NCI-H1105 (cell line): ENCODE results near the gene LGSN.
A peak's percentile ranks its signal among the peaks of the same experiment; 100 is the strongest.
"Not testable (repeated sequence)": the region's sequence is repeated elsewhere in the genome, so short reads cannot be mapped to it uniquely, and the experiment has no call there.

Experiments used
- DNase-seq: peaks from one replicate; lab custom pipeline; 2025; lab: John Stamatoyannopoulos, UW

The LGSN gene

DNA sequence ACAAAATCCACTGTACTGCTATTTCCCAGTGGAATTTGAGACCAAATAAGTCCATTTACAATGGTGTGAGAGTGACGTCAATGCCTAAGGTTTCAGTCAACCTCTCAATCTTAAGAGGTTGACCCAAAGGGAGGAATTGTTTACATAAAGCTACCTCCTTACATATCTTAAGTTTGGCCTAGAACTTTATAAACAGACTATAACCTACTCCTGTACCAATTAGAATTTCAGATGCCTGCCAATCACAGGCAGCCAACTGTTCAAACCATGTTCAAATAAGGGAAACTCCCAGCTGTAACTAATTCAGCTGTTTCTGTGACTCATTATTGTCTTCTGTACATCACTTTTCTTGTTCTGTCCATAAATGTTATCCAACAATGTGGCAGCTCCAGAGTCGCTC, 14.5 kb downstream of the LGSN start:
- DNase-seq: no peak

DNA sequence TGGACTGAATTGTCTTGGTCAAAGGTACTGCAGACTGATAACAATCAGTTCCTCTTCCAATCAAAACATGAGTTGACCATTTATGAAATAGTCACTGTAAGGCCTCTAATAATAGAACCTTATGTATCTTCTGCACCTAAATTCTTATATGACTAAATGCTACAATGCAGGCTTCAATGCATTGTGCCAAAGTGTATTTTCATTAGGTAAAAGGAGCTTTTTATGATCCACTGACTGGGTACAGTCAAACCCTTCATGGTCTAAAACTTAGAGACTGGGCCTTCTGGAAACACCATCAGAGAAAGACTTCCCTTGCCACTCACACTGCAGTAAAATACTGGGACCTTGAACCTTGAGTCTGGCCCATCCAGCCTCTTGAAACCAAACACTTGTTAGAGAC, 16.3 kb downstream of the LGSN start:
- no peak for DNase-seq

DNA sequence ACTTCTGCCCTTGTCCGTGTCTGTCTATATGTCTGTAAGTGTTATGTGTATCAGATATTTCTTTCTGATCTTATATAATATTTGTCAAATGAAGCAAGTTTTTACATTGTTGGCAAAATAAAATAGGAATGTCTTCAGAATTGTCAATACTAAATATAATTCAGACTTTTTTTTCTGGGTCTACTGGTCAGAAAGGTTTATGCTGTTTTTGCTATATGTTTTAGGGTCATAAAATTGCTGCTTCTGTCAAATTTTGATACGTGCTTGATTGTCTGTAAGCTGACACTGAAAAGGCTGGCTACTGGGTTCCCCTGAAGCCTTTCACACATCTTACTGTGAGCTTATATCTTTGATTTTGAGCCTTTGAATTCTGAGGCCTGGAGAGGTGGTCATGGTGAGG, 20.1 kb downstream of the LGSN start:
- DNase-seq: no peak

DNA sequence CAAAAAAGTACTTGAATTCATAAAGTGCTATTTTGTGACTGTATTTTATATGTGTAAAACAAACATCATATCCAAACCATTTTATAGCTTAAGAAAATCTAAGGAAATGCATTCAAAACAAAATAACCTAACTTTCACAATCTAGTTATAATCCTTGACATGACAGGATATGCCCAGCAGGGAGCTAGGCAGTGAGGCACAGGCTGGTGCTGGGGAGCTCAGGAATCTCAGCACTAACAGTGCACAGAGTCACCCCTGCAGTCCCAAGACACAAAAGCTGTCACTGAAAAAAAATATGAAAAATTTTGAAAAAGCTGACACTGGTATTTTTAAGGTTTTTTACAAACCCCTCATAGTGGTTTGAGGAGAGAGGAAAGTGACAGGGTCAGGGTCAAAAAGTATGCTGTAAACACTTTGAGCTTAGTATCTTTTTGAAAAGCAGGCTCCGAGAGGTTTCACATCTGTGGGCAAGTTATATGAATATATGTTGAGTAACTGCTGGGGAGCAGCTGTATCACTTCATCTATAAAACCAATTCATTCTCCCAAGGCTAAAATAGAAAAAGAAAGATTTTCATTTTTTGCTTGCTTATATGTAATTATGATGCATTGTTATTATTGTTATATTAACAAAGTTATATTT, 24.1 kb downstream of the LGSN start:
- no peak for DNase-seq

DNA sequence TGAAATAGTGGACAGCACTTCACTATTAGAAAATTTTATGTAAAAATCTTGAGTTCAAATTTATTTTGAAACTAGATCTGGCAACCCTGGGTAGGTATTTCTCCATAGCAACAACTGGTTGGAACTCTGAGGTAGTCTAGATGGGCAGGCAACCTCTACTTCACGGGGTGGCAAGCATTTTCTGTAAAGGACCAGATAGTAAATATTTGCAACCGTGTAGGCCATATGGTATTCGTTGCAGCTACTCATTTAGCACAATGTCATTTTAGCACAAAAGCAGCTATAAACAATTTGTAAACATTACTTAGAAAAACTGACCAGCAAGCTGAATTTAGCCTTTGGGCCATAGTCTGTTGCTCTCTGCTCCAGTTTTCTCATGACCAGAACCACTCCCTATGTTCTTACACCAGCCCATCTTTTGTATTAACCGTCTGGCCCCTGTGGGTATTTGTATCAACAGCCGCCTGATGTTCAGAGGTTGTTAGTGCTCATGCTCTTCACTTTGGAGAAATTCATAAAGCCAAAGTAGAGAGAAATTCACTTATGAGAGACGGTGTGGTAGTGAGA, 29.2 kb downstream of the LGSN start:
- no peak for DNase-seq

DNA sequence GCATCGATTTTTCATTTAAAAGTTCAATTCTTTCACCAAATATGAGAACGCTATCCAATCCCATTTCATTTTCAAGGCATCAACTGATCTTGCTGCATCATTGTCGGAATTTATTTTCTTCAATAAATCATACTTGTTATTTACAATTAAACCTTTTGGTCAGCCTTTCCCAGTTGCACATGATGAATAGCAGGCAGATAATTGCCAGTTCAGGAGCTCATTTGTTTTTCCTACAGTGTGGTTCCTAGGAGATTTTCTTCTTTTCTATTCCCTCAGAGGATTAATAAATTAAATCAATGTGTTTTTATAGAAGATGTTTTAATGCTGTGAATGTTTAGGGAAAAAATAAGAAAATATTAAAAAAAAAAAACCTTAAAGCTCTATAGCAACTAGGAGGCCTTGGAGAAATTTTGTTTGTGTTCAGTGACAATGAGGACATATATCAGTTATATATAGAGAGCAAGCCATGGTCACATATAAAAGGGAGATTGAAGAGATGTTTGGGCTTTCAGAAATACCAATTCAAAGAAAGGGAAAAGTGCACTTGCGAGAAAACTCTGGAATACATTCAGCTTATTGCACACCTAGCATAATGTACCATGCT, 30.4 kb downstream of the LGSN start:
- no peak for DNase-seq

DNA sequence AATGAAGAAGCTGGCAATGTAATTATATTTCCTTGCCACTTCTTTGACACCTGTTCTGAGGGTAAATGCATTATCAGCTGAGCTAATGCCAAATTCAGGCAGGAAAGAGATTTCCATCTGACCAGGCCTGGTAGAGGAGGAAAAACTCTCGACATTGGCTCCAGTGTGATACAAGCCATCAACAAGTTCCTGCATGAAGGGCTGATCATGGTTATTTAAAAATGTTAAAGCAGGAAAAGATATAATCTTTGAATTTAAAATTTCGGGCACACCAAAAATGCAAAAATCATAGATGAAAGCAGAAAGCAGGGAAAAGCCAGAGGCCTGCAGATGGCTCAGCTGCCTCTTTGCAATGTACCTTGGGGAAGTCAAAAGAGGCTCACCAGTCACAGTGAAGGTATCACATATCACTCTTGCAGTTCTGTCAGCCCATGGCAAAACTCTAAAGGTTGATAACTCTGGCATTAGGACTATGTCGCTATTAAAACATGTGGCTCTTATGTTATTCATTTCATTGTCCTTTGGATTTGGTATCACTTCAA, 39.1 kb downstream of the LGSN start:
- DNase-seq: no peak

DNA sequence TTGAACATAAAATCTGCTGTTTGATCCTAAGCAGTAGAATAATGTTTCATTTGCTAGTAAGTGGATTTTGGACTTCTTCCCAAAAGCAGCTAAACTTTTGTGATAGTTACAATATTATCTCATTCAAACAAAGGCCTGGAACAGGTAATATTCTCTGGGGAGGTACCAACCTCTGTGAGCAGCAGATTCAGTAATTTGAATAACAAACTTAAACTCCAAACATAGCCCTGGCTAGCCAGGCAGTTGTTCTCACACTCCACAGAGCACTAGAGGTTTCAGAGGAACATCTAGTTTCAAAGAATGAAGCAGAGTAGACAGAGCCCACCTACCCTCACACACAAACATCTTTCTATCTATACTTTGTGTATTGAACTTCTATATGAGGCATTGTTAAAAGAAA, 40.9 kb downstream of the LGSN start:
- no peak for DNase-seq

DNA sequence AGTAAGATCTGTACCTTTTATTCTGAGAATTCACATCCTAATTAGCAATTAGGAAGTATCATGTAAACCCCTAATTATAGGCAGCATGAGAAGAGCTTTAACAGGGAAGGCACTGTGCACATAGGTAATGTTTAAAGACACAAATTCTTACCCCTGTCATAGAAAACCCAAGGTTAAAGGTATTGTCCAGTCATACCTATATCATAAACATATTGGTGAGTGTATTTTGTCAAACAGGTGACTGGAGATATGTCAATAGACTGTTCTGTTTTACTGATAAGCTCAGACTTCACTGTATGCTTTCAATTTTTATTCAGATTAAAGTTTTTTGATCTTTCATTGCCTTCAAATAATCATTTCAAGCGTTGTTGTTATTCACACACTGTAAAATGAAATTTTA, 43.8 kb downstream of the LGSN start:
- no peak for DNase-seq

DNA sequence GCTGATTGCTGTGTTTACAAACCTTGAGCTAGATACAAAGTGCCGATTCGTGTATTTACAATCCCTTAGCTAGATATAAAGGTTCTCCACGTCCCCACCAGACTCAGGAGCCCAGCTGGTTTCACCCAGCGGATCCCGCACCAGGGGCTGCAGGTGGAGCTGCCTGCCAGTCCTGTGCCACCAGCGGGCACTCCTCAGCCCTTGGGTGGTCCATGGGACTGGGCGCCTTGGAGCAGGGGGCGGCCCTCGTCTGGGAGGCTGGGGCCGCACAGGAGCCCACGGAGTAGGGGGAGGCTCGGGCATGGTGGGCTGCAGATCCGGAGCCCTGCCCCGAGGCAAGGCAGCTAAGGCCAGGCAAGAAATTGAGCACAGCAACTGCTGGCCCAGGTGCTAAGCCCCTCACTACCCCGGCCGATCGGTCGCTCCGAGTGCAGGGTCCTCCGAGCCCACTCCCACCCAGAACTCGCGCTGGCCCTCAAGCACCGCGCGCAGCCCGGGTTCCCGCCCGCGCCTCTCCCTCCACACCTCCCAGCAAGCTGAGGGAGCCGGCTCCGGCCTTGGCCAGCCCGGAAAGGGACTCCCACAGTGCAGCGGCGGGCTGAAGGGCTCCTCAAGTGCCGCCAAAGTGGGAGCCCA, 44.9 kb downstream of the LGSN start:
- not testable (repeated sequence) for DNase-seq

DNA sequence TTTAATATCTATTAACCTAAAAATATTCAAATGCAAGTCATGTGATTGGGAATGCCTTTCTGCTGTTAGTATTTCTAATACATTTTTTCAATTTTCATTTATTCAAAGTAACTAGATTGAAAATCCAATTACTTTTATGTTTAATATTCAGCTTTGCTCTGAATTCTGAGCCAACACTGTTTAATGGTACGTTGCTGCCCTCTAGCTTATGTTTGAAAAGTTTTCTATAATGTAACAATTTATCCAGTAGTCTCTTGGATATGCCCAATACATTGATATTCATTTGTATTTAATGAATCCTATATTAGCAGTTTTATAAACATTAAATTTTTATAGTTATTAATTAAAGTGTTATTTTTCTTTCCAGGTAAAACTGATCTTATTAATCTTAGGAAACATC, 47.4 kb downstream of the LGSN start:
- peak; percentile 40 for DNase-seq

DNA sequence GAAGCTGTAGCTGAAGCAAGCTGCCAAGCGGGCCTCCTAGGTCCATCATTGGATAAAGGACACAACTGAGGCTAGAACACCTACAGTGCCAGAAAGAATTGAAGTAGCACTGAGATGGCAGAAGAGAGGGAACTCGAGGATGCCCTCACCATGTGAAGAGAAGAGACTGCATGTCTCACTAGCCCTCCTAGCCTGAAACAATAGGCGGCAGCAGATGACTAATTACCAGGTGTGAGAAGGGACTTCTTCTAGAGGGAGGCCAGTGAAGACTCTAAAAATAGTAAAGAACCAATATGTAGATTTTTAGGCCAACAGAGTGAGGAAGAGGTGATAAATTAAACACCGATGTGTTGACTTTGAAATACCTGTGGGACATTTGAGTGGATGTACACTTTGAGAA, 50.3 kb downstream of the LGSN start:
- no peak for DNase-seq

DNA sequence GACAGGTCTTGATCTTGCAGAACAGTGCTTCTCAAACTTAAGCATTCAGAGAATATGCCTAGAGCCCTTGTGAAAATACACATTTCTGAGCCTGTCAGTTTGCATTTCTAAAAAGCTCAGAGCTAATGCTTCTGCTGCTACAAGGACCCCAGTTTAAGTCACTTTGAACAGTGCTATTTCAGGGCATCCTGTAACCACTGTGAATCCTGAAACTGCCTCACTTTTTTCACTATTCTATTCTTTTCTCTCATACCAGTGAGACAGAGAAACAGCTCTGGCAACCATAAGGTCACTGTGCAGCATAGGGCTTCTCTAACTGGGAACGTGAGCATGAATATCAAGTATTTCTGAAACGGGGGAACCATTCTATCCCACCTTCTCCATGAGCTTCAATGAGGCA, 51.2 kb downstream of the LGSN start:
- DNase-seq: no peak

DNA sequence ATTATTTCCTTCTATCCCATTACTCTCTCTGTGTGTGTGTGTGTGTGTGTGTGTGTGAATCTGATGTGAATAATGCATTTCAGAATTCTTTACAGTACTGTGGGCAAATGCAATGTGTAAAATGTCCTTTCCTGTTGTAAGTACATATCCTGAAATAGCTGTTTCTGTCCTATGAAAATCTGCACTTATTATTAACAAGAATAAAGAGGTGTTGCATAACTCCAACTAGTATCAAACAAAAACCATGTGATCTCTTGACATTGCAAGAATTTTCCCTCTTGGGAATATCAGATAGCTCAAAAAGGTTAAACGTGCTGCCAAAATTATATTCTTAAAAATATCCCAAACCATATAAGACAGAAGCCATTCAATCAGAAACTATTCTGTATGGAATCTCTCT, 52.0 kb downstream of the LGSN start:
- DNase-seq: no peak

DNA sequence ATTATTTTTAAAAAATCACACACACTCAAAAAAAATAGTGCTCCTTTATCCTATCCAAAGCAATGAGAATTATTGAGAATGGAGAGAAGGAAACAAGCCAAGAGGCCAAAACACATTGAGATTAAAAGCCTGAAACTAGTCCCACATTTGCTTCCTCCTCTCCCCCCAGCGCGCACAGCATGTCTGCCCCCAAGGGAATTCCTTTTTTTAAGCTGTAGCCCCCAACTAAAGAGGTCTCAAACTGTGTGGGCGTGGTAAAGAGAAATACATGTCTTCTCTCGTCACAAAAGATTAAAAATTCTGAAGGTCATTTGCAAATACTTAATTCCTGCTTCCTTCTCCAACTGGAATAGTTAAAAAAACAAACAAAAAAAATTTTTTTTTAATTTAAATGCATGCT, 52.7 kb downstream of the LGSN start:
- no peak for DNase-seq

DNA sequence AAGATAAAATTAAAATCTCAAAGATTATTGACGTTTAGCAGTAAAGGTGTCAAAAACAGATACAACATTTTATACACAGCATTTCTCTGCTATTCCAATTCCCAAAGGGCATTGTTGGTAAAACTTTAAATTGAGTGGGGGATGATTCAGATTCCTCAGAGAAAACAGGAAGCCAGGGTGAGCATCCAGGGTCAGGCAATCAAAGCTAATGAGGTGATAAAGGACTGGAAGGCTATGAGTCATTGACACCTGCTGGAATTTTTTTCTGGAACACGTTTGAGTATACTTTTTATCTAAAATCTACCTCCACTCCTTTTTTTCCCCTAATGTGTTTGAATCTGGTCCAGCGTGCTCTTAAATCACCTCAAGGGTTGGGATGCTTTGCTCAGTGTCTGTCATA, 56.3 kb downstream of the LGSN start:
- DNase-seq: no peak

DNA sequence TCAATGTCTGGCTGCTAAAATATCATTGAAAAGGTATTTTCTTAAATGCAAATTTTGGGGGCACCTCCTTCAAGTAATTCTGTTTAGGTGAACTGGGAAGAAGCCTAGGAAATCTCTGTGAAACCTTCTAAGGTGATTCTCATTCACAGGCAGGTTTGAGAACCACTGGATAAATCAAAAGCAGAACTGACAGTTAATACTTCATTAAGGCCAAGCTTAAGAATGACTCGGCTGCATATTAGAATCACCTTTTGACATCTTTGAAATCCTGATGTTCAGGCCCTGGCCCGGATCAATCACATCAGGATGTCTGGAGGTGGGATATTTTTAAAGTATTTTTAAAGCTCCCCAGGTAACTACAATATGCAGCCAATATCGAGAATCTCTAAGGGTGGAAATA, 58.0 kb downstream of the LGSN start:
- DNase-seq: no peak

DNA sequence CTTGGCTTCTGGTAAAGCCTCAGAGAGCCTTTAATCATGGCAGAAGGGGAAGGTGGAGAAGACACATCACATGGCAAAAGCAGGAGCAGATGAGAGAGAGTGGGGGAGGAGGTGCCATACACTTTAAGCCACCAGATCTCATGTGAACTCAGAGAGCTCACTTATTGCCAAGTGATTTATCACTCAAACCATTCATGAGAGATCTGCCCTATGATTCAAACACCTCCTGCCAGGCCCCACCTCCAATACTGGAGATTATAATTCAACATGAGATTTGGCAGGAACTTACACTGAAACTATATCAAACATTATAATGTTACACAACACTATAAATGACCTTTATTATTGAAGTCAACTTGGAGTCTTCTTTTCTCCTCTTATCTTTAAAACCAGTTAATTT, 60.6 kb downstream of the LGSN start:
- no peak for DNase-seq

DNA sequence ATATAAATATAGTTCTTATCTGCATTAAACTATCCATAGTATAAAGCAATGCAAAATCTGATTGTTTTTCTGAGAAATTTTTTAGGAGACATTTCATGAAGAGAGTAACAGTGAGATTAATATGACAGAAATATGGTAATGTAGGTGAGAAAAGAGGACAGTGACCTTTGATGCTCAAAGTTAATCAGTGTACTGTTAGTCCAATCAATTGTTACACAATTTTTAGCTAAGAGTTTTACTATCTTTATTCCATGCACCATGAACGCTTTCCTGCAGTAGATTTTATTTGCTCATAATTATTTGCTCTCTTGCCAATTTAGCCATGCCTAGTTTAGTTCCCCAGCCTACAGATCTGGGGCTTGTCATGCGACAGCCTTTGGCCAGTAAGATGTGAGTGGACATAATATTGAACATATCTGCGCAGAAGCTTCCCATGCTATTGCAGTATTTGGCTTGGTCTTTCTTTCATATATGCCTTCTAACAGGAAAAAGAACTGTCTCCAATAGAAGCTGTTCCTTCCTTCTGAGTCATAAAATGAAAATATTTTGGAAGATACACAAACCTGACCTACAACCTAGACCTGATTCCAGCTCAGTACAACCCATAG, 69.8 kb downstream of the LGSN start:
- DNase-seq: no peak

DNA sequence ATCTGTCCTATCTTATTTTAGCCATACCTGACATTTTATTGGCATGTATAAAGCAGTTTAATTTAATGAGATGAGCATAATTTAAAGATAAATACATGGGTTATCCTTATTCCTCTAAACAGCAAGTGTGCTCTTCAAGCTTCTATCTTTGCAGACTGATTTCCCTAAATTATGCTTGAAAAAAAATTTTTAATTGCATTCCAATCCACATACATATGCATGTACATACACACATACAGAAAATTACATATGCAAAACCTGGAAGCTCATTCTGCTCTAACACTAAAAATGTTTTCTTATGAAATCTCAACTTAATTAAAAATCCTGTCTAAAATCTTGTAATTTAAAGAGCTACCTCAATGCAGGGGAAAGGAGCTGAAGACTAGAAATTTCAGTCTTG, 73.2 kb downstream of the LGSN start:
- no peak for DNase-seq

DNA sequence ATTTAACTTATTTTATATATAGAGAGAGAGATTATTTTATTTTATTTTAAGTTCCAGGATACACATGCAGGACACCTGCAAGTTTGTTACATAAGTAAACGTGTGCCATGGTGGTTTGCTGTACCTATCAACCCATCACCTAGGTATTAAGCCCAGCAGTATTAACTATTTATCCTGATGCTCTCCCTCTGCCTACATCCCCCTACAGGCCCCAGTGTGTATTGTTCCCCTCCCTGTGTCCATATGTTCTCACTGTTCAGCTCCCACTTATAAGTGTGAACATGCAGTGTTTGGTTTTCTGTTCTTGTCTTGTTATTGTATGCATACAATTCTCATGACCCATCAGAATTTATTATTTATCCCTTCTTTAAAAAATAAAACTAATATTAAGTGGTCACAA, 73.9 kb downstream of the LGSN start:
- DNase-seq: no peak

DNA sequence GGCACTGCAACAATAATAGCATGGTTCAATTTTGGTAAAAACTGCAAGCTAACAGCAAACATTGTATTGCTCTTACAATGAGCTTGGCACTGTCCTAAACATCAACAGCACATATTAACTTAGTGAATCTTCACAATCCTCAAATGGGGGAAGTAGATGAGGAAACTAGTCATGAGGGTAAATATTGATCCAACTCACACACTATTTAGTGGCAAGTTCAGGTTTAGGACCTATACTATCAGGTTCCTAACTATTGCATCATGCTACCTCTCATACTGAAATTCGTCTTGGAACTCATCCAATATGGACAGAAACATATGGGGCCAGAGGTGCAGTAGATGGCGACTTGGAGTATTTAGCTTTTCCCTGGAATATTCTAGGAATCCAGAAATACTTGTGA, 74.4 kb downstream of the LGSN start:
- no peak for DNase-seq

DNA sequence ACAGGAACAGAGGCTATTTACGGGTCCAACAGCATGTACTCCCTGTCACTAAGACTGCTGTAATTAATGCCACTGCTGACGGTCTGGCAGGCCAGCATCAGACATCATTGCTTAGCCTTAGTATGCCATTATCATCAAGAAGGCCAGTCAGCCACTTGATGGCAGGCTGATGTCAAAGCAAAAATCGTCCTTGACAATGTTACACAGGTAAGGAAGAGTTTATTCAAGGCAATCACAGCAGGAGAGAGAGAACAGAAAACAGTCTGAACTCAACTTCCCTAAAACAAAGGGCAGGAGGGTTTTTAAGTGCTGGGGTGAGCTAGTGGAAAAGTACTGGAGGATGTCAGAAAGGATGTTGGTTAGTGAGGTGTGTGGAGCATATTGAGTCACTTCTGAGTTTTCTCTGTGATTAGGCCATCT, 83.4 kb downstream of the LGSN start:
- DNase-seq: no peak
